SK-N-SH (cell line): ENCODE measurements around the gene NAA20.

ENCODE experiments used
- CHD2 ChIP-seq: fragments of 150-350 bp; IDR thresholded peaks from 2 replicates; pipeline ENCODE4 v1.6.1; 2018; ENCODE audit warnings: low read length; ENCODE audit not compliant: partially characterized antibody
- EP300 ChIP-seq, 2 experiments: IDR thresholded peaks; 2 replicates each; pipeline versions ENCODE4 v1.4.0 to v1.6.1; 2012; ENCODE audit warnings: borderline replicate concordance in 1 of 2, low read depth in 1 of 2, low read length in 1 of 2
- EZH2phosphoT487 ChIP-seq: fragments of 200-600 bp; sonication (generic); IDR thresholded peaks from 2 replicates; pipeline ENCODE4 v1.6.1; 2017; ENCODE audit warnings: low read depth, mixed run types, mild to moderate bottlenecking, antibody characterized with exemption, moderate library complexity, borderline replicate concordance
- FOXM1 ChIP-seq: IDR thresholded peaks from 2 replicates; pipeline ENCODE4 v1.4.0; 2012; ENCODE audit warnings: low read depth, mild to moderate bottlenecking
- JUND ChIP-seq: IDR thresholded peaks from 2 replicates; pipeline ENCODE4 v1.4.0; 2012
- MEF2A ChIP-seq: IDR thresholded peaks from 2 replicates; pipeline ENCODE4 v1.4.0; 2012; ENCODE audit warnings: low read depth, borderline replicate concordance
- NRF1 ChIP-seq: IDR thresholded peaks from 2 replicates; pipeline ENCODE4 v1.6.1; 2012; ENCODE audit warnings: low read depth, mild to moderate bottlenecking, low read length
- RCOR1 ChIP-seq: fragments of 150-350 bp; IDR thresholded peaks from 2 replicates; pipeline ENCODE4 v1.6.1; 2017; ENCODE audit warnings: antibody characterized with exemption, low read length
- SIN3A ChIP-seq: IDR thresholded peaks from 2 replicates; pipeline ENCODE4 v1.6.1; 2012; ENCODE audit warnings: low read depth, mild to moderate bottlenecking, low read length, moderate library complexity, borderline replicate concordance
- YY1 ChIP-seq: IDR thresholded peaks from 2 replicates; pipeline ENCODE4 v1.4.0; 2012; ENCODE audit warnings: low read depth, mild to moderate bottlenecking
- TF ChIP-seq, protein P1 (sequence below): fragments of 200-600 bp; sonication (generic); IDR thresholded peaks from 2 replicates; pipeline ENCODE4 v1.6.1; 2017; ENCODE audit warnings: antibody characterized with exemption, mild to moderate bottlenecking, moderate library complexity

DNA sequence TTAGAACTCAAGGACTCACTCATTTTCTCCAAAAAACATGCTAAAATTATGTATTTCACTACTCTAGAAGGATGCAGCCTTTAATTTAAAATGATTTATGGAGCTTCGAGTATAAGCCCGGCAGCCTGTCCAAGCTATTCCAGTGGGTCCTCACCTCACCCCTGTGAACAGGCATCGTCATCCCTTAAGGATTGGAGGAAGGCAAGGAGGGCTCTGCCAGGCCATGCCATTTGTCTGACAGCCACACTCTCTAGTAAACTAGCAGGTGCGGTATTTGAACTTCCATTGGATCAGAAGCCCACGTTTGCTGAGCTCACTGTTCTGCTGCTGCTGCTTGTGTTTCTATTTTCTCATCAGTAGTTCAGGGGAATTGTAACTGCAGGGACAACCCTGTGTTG lies 39.8 kb upstream of the NAA20 start:
- TF ChIP-seq JUND (no peak), EZH2phosphoT487 (no peak), CHD2 (no peak), MEF2A (no peak), YY1 (no peak), FOXM1 (no peak), EP300 (IDR thresholded peaks at IDR 0.05; ENCODE audit: borderline replicate concordance in 1 of 2, low read depth in 1 of 2, low read length in 1 of 2) (no peak), RCOR1 (no peak), SIN3A (no peak), NRF1 (no peak)
- TF ChIP-seq, protein P1, sequence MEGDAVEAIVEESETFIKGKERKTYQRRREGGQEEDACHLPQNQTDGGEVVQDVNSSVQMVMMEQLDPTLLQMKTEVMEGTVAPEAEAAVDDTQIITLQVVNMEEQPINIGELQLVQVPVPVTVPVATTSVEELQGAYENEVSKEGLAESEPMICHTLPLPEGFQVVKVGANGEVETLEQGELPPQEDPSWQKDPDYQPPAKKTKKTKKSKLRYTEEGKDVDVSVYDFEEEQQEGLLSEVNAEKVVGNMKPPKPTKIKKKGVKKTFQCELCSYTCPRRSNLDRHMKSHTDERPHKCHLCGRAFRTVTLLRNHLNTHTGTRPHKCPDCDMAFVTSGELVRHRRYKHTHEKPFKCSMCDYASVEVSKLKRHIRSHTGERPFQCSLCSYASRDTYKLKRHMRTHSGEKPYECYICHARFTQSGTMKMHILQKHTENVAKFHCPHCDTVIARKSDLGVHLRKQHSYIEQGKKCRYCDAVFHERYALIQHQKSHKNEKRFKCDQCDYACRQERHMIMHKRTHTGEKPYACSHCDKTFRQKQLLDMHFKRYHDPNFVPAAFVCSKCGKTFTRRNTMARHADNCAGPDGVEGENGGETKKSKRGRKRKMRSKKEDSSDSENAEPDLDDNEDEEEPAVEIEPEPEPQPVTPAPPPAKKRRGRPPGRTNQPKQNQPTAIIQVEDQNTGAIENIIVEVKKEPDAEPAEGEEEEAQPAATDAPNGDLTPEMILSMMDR: no peak
